Kidney glomerular epithelial cell (primary cell): Measurements from ENCODE around the gene ARL14EP.

Source experiments
- DNase-seq: peaks from one replicate; lab custom pipeline; 2025; lab: John Stamatoyannopoulos, UW

ARL14EP gene

GRCh38 chr11:30326906-30327305, 4.0 kb downstream of the ARL14EP start:
- no peak for DNase-seq

DNA sequence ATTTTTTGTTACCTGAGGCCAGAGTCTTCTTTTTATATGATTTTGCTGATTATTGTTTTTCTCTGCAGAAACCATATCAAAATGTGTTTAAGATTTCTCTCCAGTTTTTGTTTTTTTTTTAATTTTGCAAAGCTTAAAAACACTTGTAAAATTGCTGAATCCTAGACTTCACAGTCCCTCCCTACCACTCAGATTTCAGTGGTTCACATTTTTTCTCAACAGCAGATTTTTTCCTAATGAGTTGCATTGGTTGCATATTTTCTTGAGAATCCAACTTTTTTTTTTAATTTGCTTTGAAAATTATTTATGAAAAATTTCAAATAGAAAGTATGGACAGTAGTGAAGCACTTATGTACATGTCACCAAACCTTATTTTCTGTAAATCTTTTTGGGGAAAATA, 5.8 kb downstream of the ARL14EP start:
- DNase-seq = no peak

DNA sequence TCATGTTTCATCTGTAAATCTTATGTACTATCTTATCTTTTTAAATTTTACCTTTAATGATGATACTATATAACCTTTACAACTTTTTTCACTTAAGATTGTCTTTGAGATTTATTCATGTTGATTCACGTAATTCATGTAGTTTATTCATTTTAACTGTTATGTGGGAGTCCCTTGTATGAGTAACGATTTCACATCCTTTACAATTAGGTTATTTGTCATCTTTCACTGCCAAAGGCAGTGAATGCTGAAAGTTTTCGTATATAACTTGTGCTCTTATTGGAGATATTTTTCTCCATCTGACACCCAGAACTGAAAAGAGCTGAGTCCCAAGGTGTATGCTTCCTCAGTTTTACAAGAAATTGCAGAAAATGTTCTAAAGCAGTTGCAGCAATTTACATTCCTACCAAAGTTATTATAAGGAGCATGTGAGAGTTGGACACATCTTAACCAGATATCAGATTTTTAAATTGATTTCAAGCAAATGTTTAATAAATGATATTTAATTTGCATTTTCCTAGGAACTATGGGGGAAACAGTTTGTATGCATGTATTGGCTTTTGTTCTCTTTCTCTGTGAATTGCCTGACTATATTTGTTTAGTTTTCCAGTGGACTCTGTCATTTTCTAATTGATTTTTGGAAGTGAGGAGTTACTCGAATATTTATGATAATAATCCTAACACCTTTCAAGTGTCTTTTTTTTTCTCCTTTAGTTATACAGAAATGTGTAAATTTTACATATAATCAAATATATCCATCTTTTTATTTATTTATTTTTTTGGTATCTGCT, 6.4 kb downstream of the ARL14EP start:
- DNase-seq = no peak

- DNase-seq = peak; percentile 43
These were observed 10.5 kb downstream of the ARL14EP start for GRCh38 chr11:30333405-30333804.

DNA sequence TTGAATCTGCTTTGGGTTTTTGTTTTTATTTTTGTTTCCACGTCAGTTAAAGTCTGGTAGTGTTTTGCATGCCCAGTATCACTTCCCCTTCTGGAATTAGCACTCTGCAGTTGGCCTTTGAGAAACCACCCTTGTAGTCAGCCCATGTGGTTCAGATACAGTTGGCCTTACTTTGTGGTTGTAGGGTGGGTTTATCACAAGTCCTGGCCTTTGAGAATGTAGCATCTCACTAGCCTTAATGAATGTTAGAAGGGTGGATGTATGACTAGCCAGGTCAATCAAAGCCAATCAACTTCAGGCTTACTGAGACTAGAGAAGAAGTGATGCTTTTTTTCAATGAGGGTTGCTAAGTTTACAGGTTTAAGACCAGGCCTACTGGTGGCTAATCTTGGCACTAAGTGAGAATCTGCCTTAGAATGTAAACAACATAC, 19.8 kb downstream of the ARL14EP start:
- no peak for DNase-seq

DNA sequence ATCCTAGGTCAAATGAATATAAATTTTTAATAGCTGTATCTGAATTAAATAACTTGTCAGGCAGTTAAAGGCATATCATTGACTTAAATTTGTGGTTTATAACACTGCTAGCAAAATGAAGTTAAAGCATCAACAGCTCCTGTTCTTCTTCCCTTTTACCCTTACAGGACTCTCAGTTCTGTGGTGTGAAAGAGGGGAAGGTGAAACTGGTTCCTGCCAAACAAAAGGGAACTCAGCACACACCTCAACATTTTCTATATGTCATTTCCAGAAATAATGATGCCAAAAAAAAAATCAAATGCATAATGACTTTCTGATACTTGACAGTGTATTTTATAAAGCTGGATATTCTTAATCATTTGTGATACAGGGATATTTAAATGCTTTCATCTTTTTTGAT, 21.2 kb downstream of the ARL14EP start:
- no peak for DNase-seq

DNA sequence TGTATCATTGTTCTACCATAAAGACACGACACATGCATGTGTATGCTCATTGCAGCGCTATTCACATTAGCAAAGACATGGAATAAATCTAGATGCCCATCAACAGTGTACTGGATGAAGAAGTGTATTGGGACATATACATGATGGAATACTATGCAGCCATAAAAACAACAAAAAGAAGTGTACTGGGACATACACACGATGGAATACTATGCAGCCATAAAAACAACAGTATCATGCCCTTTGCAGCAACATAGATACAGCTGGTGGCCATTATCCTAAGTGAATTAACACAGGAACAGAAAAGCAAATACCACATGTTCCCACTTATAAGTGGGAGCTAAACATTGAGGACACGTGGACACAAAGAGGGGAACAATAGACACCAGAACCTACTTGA, 22.7 kb downstream of the ARL14EP start:
- DNase-seq = no peak

GRCh38 chr11:30346068-30346688, 23.3 kb downstream of the ARL14EP start:
- DNase-seq = peak; percentile 33

DNA sequence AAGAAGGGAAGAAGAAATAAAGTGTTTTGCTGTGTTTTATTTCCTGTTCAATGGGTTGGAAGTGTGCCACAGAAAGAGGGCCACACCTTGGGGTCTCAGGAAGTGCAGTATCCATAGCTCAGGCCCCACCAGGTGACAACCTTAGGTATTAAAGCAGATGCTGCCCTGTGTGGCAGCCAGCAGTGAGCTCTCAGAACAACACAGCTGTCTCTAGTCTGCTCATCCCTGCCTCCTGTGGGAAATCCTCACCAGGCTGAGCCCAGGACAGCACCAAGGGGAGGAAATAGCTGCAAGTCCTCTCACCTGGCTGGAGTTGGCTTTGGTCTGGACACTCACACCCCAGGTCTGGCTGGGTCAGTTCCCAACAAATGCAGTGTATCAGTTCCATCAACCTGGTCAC, 25.1 kb downstream of the ARL14EP start:
- DNase-seq = no peak

- no peak for DNase-seq
These were observed 27.0 kb downstream of the ARL14EP start for GRCh38 chr11:30349885-30350284.

GRCh38 chr11:30350384-30350783, 27.5 kb downstream of the ARL14EP start:
- DNase-seq = no peak

DNA sequence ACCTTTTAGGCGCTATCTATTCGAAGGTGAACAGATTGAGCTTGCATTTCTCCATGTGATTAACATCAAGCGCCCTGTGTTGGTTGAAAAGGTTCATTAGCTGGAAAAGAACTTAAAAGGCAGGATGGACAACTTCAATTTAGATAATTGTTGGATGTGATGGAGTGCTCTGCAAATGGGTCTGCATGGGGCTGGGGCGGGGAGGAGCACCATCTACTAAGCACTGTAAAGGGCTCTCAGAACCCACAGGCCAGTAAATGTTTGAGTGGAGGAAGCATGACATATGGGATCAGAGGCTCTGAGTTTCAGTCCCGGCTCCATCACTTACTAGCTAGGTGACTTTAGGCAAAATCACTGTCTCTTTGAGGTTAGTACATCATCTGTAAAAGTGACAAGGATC, 28.2 kb downstream of the ARL14EP start:
- DNase-seq = no peak

DNA sequence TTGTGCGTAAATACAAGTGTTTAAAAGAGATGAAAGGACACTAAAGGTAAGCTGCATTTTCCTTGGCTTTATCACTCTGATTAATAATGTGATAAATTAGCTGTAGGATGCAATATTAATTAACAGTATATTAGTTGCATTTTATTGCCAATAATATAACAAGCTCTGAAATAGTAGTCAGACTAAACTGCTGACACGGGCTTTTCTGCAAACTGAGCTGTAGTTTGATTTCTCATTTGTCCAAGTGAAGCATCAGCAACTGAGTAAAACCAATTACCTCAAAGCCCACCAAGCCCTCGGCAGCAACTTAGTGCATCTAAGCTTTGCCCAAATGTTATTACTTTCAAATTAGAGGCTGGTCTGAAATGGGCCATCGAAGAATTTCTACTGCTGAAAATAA, 33.5 kb downstream of the ARL14EP start:
- no peak for DNase-seq

- no peak for DNase-seq
These were observed 35.0 kb downstream of the ARL14EP start for GRCh38 chr11:30357872-30358271.

DNA sequence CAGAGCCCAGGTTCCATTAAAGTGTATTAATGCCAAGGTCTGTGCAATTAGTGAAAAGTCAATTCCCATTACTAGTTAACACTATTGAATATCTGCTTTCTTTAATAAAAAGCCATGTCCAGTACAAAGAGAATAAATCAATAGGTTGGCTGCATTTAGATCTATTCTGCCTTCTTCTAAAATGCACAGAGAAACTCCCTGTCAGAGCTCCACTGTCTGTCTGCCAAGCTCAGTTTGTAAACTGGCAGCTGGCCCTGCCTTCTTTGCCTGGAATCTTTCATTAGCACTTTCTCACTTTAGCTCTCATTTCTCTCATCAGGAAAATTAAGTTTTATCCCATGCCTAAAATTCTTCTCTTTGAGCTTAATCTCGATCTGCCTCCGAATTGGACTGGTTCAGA, 35.6 kb downstream of the ARL14EP start:
- no peak for DNase-seq

- DNase-seq = no peak
These were observed 37.8 kb downstream of the ARL14EP start for GRCh38 chr11:30360741-30361140.

DNA sequence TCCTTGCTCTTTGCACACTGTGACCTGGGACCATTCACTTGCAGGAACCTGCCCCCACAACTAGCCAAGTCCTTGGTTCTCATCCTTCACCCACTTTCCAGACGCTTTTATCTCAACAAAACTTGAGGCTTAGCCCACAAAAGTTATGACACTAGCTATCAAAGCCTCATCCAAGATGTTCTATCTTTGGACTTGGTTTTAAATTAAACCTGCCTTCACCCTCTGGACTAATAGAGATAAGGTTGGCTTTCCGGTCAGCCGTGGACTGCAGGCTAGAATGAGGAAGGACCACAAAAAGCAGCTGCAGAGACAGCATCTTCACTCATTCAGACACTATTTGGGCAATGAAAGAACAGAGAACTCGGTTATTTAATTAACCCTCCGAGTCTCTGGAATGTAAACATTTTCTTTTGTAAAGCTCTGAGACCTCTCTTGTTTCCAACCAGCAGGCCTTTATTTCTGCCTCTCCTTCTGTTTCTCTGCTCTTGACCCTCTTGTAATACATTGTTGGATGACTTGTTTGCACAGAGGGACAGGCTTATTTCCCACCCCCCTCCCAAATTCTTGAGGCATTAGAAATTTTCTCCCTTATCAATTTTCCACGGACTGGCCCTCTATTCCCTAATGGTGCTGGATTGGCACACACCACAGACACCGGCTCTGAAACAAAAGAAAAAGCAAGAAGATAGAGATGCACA, 41.4 kb downstream of the ARL14EP start:
- no peak for DNase-seq

- no peak for DNase-seq
These were observed 42.1 kb downstream of the ARL14EP start for GRCh38 chr11:30364837-30365482.

- no peak for DNase-seq
These were observed 43.1 kb downstream of the ARL14EP start for GRCh38 chr11:30365793-30366517.

GRCh38 chr11:30368394-30368793, 45.5 kb downstream of the ARL14EP start:
- no peak for DNase-seq

- DNase-seq = no peak
These were observed 47.3 kb downstream of the ARL14EP start for GRCh38 chr11:30370164-30370563.

GRCh38 chr11:30377347-30377746, 54.4 kb downstream of the ARL14EP start:
- no peak for DNase-seq
